HEK293T (cell line): ENCODE measurements around the gene ATP6V1G2.

ENCODE experiments used
- ARNT ChIP-seq: fragments of 450-650 bp; IDR thresholded peaks from 2 replicates; pipeline ENCODE4 v1.6.1; 2017; ENCODE audit warnings: mild to moderate bottlenecking
- HDGF ChIP-seq: fragments of 450-650 bp; IDR thresholded peaks from 2 replicates; pipeline ENCODE4 v1.6.1; 2017; ENCODE audit warnings: antibody characterized with exemption, borderline replicate concordance
- ZNF384 ChIP-seq: fragments of 450-650 bp; IDR thresholded peaks from 2 replicates; pipeline ENCODE4 v1.6.1; 2016

- TF ChIP-seq ARNT: no peak
- TF ChIP-seq HDGF: no peak
- TF ChIP-seq ZNF384: no peak
Measured at GRCh38 chr6:31545291-31545690, 1.1 kb downstream of the ATP6V1G2 start.
